Mammary microvascular endothelial cell (primary cell): Measurements from ENCODE around the gene SIGLEC6. TPM values are rescaled to one million over a fixed set of nuclear protein-coding genes. Genes with fewer than 3 reads are reported as not detected.

ENCODE experiments used
- total RNA-seq: library from RNA; depleted of rRNA; stranded (reverse); fragments of >200 nt; gene quantifications from 2 replicates; pipeline ENCODE4 v1.2.3, GENCODE V29; 2015

The SIGLEC6 gene
- total RNA-seq, result not detected in 2 replicates

GRCh38 chr19:51531349-51532315, at the start of gene SIGLEC6:
SIGLEC6 (minus strand) TSS chr19:51531670; CDS start chr19:51531648, 22 bp downstream.

GRCh38 chr19:51570962-51571575, 39.6 kb upstream of the SIGLEC6 start, which contains the start of gene ZNF175:
ZNF175 (plus strand) TSS chr19:51571283; CDS start chr19:51573330, 2,047 bp downstream.

GRCh38 chr19:51501594-51502263, 29.7 kb downstream of the SIGLEC6 start, which contains the start of gene SIGLEC12:
SIGLEC12 (minus strand) TSS chr19:51501800; CDS start chr19:51501733, 67 bp downstream.

DNA sequence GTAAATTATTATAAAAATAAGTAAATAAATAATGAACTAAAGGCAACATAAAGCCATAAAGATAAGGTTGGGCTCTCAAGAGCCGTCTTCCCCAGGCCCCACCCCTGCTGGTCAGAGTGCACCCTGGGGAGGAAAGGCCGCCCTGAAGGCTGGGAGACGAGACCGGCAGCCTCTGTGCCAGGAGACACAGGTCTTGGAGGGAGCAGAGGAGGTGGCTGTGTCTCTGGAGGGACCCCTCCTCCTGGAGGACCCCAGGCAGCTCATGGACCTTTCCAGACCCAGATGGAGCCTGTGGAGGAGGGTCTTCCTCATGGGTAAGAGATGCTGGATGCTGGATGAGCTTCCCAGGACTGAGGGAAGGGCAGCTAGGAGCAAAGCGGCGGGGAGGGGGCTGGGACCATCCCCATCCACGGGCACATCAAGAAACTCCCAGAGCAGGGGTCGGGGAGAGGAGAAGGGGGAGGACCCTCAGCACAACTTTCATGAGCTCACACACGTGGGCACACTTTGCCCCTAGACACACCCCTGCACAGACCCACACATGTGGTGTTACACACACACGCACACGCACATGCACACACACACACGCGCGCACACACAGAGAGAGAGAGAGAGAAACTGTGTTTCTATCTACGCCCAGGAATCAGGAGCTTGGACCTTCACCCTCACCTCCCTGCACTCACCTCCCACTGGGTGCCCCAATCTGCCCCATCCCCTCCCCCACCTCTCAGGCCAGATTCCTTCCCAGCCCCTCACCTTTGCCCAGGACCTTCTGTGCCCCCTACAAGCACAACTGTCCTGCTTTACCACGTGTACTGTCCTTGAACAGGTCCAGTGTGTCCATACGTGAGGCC, 52.9 kb downstream of the SIGLEC6 start, which contains the start of gene CEACAM18:
Gene CEACAM18 (plus strand): TSS at position 159 of the 854 bp plus-strand sequence.

Other genes with a start within 250 kb of the SIGLEC6 start
- gene IGLON5, start 220.0 kb downstream of the SIGLEC6 start, total RNA-seq, result not detected in 2 replicates
- 0.27 and 0.39 TPM in 2 replicates for gene VSIG10L, start 189.5 kb downstream of the SIGLEC6 start, total RNA-seq
- gene ETFB, start 165.3 kb downstream of the SIGLEC6 start, total RNA-seq, result 76.7 and 86.1 TPM in 2 replicates
- gene CLDND2, start 162.7 kb downstream of the SIGLEC6 start, total RNA-seq, result not detected in 2 replicates
- gene NKG7, start 159.0 kb downstream of the SIGLEC6 start, total RNA-seq, result not detected in 2 replicates
- not detected in 2 replicates for gene LIM2, start 143.7 kb downstream of the SIGLEC6 start, total RNA-seq
- gene C19orf84, start 141.1 kb downstream of the SIGLEC6 start, total RNA-seq, result not detected in 2 replicates
- gene SIGLEC10, start 114.0 kb downstream of the SIGLEC6 start, total RNA-seq, result not detected in 2 replicates
- gene SIGLEC8, start 73.2 kb downstream of the SIGLEC6 start, total RNA-seq, result not detected in 2 replicates
- not detected in 2 replicates for gene CEACAM18, start 53.1 kb downstream of the SIGLEC6 start, total RNA-seq
- gene SIGLEC12, start 29.9 kb downstream of the SIGLEC6 start, total RNA-seq, result not detected in 2 replicates
- 5.2 TPM in 2 replicates for gene ZNF175, start 39.6 kb upstream of the SIGLEC6 start, total RNA-seq
- gene SIGLEC5, start 98.7 kb upstream of the SIGLEC6 start, total RNA-seq, result 0.27 and 0.69 TPM in 2 replicates
- 0.15 and 0.27 TPM in 2 replicates for gene SIGLEC14, start 115.2 kb upstream of the SIGLEC6 start, total RNA-seq
- gene SPACA6, start 161.7 kb upstream of the SIGLEC6 start, total RNA-seq, result 5.5 and 10.5 TPM in 2 replicates
- not detected in 2 replicates for gene HAS1, start 192.3 kb upstream of the SIGLEC6 start, total RNA-seq
- gene FPR1, start 220.2 kb upstream of the SIGLEC6 start, total RNA-seq, result not detected in 2 replicates
- not detected in 2 replicates for gene FPR2, start 229.5 kb upstream of the SIGLEC6 start, total RNA-seq